Femur (tissue), 1 donor: ENCODE results near the gene ZNF672.
A peak's percentile ranks its signal among the peaks of the same experiment; 100 is the strongest.

Source experiments
- DNase-seq: peaks from one replicate; pipeline ENCODE4 v3.0.0-alpha.2; 2017

Gene ZNF672

GRCh38 chr1:248837045-248837780 lies 811 bp upstream of the ZNF672 start:
- peak; percentile 11 for DNase-seq

GRCh38 chr1:248838357-248839167 lies 538 bp downstream of the ZNF672 start:
- DNase-seq = peak; percentile 93

GRCh38 chr1:248839168-248839555 lies 1.1 kb downstream of the ZNF672 start:
- no peak for DNase-seq

GRCh38 chr1:248840946-248841345 lies 2.9 kb downstream of the ZNF672 start:
- no peak for DNase-seq

GRCh38 chr1:248841702-248842395 lies 3.8 kb downstream of the ZNF672 start:
- DNase-seq = peak; percentile 58

- DNase-seq = no peak
Measured at GRCh38 chr1:248842781-248843331, 4.8 kb downstream of the ZNF672 start.

- no peak for DNase-seq
Measured at GRCh38 chr1:248843687-248844086, 5.7 kb downstream of the ZNF672 start.

GRCh38 chr1:248844526-248844925 lies 6.5 kb downstream of the ZNF672 start:
- DNase-seq = no peak

- no peak for DNase-seq
Measured at GRCh38 chr1:248847181-248847955, 9.3 kb downstream of the ZNF672 start.

- DNase-seq = no peak
Measured at GRCh38 chr1:248847956-248848561, 10.0 kb downstream of the ZNF672 start.

GRCh38 chr1:248848602-248849001 lies 10.6 kb downstream of the ZNF672 start:
- DNase-seq = no peak

- no peak for DNase-seq
Measured at GRCh38 chr1:248849152-248849551, 11.1 kb downstream of the ZNF672 start.

- no peak for DNase-seq
Measured at GRCh38 chr1:248849637-248850036, 11.6 kb downstream of the ZNF672 start.

GRCh38 chr1:248850124-248850523 lies 12.1 kb downstream of the ZNF672 start:
- DNase-seq = no peak

GRCh38 chr1:248850536-248851251 lies 12.7 kb downstream of the ZNF672 start:
- DNase-seq = no peak

GRCh38 chr1:248851390-248851789 lies 13.4 kb downstream of the ZNF672 start:
- DNase-seq = no peak

- DNase-seq = no peak
Measured at GRCh38 chr1:248852481-248853405, 14.7 kb downstream of the ZNF672 start.

- no peak for DNase-seq
Measured at GRCh38 chr1:248853663-248854375, 15.8 kb downstream of the ZNF672 start.

GRCh38 chr1:248855580-248855979 lies 17.6 kb downstream of the ZNF672 start:
- DNase-seq = no peak

- DNase-seq = no peak
Measured at GRCh38 chr1:248856176-248856575, 18.2 kb downstream of the ZNF672 start.
